ENCODE results near the gene GLDN. TPM values are rescaled to one million over a fixed set of nuclear protein-coding genes. Genes with fewer than 3 reads are reported as not detected.
"Not testable (repeated sequence)": the region's sequence is repeated elsewhere in the genome, so short reads cannot be mapped to it uniquely, and the experiment has no call there.

The GLDN gene
- total RNA-seq, 2 donors from 2014 or later: not detected

DNA sequence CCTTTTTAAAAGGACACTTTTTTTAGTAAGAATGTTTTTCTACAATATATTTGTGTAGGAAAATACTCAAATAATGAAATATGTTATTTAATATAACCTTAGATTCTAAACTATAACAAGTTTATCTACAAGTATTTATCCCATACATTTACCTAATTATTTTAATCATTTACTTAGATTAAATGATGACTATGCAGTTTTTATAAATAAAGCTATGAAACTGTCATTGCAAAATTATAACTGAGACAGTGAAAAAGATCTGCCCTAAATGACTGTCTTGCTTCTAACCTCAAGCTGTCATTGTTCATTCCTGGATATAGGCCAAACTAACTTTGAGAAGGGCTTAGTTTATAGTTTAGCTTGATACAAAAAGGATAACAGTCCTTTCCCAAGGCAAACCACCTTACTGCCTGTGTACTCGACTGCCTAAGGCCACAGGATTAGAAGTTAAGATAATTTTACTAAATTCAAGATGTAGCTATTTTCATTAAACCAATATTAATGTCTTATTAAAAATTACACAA lies 84.1 kb downstream of the GLDN start:
- no peak for DNase-seq (ENCODE audit: low spot score)
- no peaks in the 10 kb centered on the region for H3K4me1 Mint-ChIP-seq (ENCODE audit: low read depth in 2 of 2)
- no peak overlapping the region for H3K4me3 Mint-ChIP-seq

DNA sequence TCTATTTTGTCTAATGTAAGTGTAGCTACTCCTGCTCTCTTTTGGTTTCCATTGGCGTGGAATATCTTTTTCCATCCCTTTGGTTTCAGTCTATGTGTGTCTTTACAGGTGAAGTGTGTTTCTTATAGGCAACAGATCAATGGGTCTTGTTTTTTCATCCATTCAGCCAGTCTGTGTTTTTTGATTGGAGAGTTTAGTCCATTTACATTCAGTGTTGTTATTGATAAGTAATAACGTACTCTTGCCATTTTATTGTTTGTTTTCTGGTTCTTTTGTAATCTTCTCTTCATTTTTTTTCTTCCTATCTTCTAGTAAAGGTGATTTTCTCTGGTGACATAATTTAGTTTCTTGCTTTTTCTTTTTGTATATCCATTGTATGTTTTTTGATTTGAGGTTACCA lies 97.1 kb downstream of the GLDN start:
- no peaks in the 10 kb centered on the region for H3K4me1 Mint-ChIP-seq (ENCODE audit: low read depth in 2 of 2)
- ATAC-seq (no peak), DNase-seq (ENCODE audit: low spot score) (no peak)
- H3K36me3 Mint-ChIP-seq: no peaks in the 10 kb centered on the region
- H3K27ac Mint-ChIP-seq: no peak overlapping the region
- peaks cover 7% of the 10 kb centered on the region for H3K9me3 Mint-ChIP-seq
- H3K27me3 Mint-ChIP-seq: peaks cover 15 to 35% of the 10 kb centered on the region in 2 donors
- H3K4me3 Mint-ChIP-seq: no peak overlapping the region

More for the DNA sequence above, 84.1 kb downstream of the GLDN start:
- Mint-ChIP-seq H3K27ac (no peak overlapping the region), H3K27me3 (no peaks in the 10 kb centered on the region), H3K9me3 (no peaks in the 10 kb centered on the region), H3K36me3 (no peaks in the 10 kb centered on the region)
- no peak for ATAC-seq

DNA sequence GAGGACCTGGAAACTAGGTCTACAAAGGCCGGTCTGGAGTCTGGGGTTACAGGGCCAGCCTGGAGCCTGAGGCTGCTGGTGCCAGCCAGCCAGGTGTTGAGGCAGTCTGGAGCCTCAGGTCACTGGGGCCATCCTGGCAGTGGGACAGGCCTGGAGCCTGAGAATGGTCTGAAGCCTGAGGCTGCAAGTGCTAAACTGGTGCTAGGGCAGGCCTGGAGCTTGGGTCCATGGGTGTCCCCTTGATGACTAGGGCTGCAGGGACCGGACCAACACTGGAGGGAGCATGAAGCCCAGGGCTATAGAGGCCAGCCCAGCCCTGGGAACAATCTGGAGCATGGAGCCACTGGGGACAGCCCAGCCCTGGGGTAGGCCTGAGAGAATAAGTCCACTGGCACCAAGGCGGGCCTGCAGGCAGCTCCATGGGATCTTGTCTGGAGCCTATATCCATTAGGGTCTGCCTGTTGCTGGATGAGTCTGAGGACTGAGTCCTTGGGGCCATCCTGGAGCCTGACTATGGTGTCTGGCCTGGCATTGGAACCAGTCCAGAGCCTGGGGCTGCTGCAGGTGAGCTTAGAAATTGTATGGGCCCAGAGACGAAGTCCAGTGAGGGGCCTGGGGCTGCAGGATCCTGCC lies 101.9 kb downstream of the GLDN start:
- Mint-ChIP-seq H3K27ac (no peak overlapping the region), H3K9me3 (peaks cover 4% of the 10 kb centered on the region), H3K4me3 (no peak overlapping the region), H3K27me3 (peaks cover 4 to 7% of the 10 kb centered on the region in 2 donors), H3K4me1 (ENCODE audit: low read depth in 2 of 2) (no peaks in the 10 kb centered on the region), H3K36me3 (no peaks in the 10 kb centered on the region)
- ATAC-seq (peak; percentile 43 to 48), DNase-seq (ENCODE audit: low spot score) (no peak)

DNA sequence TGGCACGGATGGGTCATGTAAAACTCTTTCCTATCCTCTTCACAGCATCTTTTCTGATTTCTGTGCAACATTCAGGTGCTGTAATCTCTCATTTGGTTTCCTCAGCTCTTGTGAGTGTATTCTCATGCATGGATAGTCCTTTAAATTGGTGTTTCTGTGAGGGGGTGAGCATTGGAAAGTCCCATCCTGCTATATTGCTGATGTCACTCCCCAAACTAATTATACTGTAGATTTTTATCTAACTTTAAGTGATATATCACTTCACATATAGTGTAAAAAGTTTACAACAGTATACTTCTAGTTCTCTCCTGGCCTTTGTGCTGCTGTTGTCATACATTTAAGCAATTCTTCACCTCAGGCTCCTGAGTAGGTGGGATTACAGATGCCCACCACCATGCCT lies 102.7 kb downstream of the GLDN start:
- H3K27me3 Mint-ChIP-seq: no peaks in the 10 kb centered on the region
- H3K9me3 Mint-ChIP-seq: no peaks in the 10 kb centered on the region
- H3K27ac Mint-ChIP-seq: no peak overlapping the region
- H3K4me3 Mint-ChIP-seq: no peak overlapping the region
- ATAC-seq: no peak
- DNase-seq (ENCODE audit: low spot score): no peak
- H3K4me1 Mint-ChIP-seq (ENCODE audit: low read depth in 2 of 2): no peaks in the 10 kb centered on the region
- no peaks in the 10 kb centered on the region for H3K36me3 Mint-ChIP-seq

DNA sequence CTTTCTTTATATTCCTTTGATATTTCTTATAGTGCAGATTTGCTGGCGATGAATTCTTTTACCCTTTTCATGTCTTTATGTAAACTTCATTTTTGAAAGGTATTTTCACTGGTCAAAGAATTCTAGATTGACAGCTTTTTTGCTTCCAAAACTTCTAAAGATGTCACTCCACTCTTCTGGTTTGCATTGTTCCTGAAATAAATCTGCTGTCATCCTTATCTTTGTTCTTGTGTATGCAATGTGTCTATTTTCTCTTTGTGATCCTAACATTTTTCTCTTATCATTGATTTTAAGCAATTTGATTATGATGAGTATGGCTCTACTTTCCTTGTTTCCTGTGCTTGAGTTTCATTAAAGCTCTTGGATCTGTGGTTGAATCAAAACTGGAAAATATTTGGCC lies 103.4 kb downstream of the GLDN start:
- DNase-seq (ENCODE audit: low spot score) (no peak), ATAC-seq (no peak)
- Mint-ChIP-seq H3K4me1 (ENCODE audit: low read depth in 2 of 2) (no peaks in the 10 kb centered on the region), H3K27ac (no peak overlapping the region), H3K36me3 (no peaks in the 10 kb centered on the region), H3K9me3 (no peaks in the 10 kb centered on the region), H3K4me3 (no peak overlapping the region), H3K27me3 (no peaks in the 10 kb centered on the region)

DNA sequence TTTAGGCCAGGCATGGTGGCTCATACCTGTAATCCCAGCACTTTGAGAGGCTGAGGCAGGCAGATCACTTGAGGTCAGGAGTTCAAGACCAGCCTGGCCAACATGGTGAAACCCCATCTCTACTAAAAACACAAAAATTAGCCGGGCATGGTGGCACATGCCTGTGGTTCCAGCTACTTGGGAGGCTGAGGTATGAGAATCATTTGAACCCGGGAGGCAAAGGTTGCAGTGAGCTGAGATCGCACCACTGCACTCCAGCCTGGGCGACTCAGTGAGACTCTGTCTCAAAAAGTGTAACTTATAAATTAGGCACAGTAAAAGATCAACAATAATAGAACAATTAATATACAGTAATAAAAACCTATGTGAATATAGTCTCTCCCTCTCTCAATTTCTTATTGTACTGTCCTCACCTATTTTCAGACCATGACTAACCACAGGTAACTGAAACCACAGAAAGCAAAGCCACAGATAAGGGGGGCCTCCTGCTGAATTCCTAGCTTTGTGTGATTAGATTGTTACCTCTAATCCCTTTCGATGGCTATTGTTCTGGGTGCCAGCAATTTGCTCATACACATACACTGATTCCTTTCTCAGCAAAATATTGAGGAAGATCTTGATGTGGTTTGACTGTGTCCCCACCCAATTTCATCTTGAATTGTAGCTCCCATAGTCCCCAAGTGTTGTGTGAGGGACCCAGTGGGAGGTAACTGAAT lies 104.7 kb downstream of the GLDN start:
- not testable (repeated sequence) for H3K36me3 Mint-ChIP-seq; ATAC-seq; H3K27me3 Mint-ChIP-seq; H3K4me3 Mint-ChIP-seq; H3K9me3 Mint-ChIP-seq; H3K27ac Mint-ChIP-seq; DNase-seq (ENCODE audit: low spot score); H3K4me1 Mint-ChIP-seq (ENCODE audit: low read depth in 2 of 2)

DNA sequence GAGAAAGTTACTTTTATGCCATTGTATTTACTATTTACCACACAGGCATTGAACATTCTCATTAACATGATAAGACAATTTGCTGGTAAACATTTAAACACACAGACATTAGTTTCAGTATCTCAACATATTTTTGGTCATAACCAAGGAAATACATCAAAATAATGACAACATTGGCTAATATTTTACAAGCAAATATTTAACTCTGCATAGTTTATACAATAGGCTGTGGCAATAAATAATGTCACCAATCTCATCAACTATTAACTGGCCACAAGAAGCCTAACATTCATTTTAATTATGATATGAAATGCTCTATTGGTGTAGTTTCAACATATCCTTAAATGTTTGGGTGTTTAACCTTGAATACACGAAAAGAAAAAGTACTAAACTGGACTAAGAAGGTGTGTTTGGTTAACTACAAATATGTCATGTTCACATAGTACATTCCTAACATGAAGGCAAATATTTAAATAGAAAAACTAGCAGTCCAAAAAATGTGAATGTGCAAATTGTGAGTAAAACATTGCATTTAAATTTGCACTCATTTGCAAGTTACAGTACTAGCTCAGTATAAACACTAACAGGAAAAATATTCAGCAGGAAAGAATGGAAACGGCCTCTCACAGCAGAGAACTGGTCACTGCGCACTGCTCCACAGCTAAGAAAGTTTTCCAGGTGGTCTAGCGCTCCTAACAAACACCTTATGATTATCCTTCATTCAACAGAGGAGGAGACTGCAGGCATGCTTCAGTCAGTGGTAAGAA lies 106.6 kb downstream of the GLDN start:
- no peaks in the 10 kb centered on the region for H3K27me3 Mint-ChIP-seq
- ATAC-seq (no peak), DNase-seq (ENCODE audit: low spot score) (no peak)
- peaks cover 5% of the 10 kb centered on the region for H3K36me3 Mint-ChIP-seq
- H3K4me1 Mint-ChIP-seq (ENCODE audit: low read depth in 2 of 2): no peaks in the 10 kb centered on the region
- no peak overlapping the region for H3K27ac Mint-ChIP-seq
- no peak overlapping the region for H3K4me3 Mint-ChIP-seq
- no peaks in the 10 kb centered on the region for H3K9me3 Mint-ChIP-seq

DNA sequence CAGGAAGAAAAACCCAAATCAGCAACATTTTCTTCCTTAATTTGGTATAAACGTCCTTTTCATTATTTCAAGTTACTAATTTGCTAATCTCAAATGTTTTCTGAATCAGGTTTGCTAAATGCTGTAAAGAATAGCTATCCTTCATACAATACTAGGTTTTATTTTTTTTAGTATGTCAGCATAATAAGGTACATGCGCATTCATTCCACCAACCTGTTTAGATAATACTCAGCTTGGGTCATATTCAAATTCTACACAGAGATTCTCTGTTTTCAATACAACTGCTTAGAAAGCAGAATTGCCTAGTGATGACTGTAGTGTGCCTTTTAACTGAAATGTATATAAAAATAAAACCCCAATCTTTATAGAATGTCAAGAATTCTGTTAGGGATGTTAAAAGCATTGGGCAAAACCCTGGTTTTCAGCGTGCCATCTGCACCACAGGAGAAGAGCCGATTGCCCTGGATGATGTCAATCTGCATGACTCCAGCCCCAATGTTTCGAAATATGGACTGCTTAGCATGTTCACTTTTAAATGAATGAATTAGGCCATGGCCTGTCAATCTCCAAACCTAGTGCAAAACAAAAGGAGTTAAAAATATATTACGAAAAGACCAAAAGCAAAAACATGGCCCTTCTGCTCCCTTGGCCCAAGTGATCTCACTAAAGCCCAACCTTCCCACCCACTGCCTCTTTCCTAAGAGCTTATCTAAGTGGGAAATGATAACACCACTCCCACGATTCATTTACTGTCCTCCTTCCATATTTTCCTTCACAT lies 107.4 kb downstream of the GLDN start:
- H3K27ac Mint-ChIP-seq: no peak overlapping the region
- DNase-seq (ENCODE audit: low spot score) (no peak), ATAC-seq (no peak)
- no peaks in the 10 kb centered on the region for H3K9me3 Mint-ChIP-seq
- peaks cover 5% of the 10 kb centered on the region for H3K36me3 Mint-ChIP-seq
- H3K27me3 Mint-ChIP-seq: no peaks in the 10 kb centered on the region
- no peak overlapping the region for H3K4me3 Mint-ChIP-seq
- H3K4me1 Mint-ChIP-seq (ENCODE audit: low read depth in 2 of 2): no peaks in the 10 kb centered on the region

DNA sequence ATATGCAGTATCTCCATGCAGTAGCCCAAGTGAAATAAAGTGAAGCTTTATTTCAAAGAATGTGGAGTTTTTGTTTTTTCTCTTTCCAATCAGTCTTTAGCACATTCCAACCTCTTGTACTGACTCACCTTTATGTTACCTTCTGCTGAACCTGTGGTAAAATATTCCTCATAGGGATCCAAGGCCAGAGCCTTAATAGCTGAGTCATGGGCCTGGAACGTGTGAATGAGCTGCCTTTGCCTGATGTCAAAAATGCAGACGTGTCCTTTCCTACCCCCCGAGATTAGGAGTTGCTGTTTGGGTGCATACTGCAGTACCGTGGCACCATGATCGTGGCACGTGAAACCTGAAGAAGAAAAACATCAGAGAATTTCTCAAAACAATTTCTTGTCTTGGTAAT lies 108.5 kb downstream of the GLDN start:
- Mint-ChIP-seq H3K36me3 (peaks cover 5% of the 10 kb centered on the region), H3K4me1 (ENCODE audit: low read depth in 2 of 2) (no peaks in the 10 kb centered on the region), H3K9me3 (no peaks in the 10 kb centered on the region), H3K4me3 (no peak overlapping the region), H3K27ac (no peak overlapping the region), H3K27me3 (no peaks in the 10 kb centered on the region)
- DNase-seq (ENCODE audit: low spot score) (no peak), ATAC-seq (no peak)

Other genes starting within 250 kb of the GLDN start
- not detected for gene TNFAIP8L3, start 246.7 kb upstream of the GLDN start, total RNA-seq
- not detected for gene CYP19A1, start 3.1 kb upstream of the GLDN start, total RNA-seq